K562 (cell line): ENCODE measurements around the gene CABLES1. TPM values are rescaled to one million over a fixed set of nuclear protein-coding genes. Genes with fewer than 3 reads are reported as not detected.

Source experiments
- ATAC-seq: fragments of 200-7000 bp; cut with Tn5 transposase; 3 replicates; pipeline ENCODE4 v1.9.1; 2020; ENCODE audit warnings: moderate library complexity
- BruUV-seq: library from RNA; stranded (reverse); fragments of 400-500 nt; replicated peaks from 2 replicates; lab custom pipeline; 2021; lab: Mats Ljungman, UMichigan
- CTCF ChIA-PET: fragments of 300-600 bp; formaldehyde crosslinking; extraction: SDS; loops from one replicate; lab custom pipeline; 2021; ENCODE audit warnings: low intra/inter-chr PET ratio; lab: Yijun Ruan, JAX
- POLR2A ChIA-PET: fragments of 300-600, 350-650 bp; sonication (Branson Sonifier 250); formaldehyde crosslinking; extraction: SDS; loops from one replicate; lab custom pipeline; 2021; ENCODE audit warnings: antibody characterized with exemption, inconsistent platforms; lab: Yijun Ruan, JAX
- DNase-seq, 4 experiments: peaks; one replicate each; pipeline versions ENCODE4 v3.0.0 to v3.0.0-alpha.2; 2011 to 2018; ENCODE audit warnings: low spot score in 3 of 4, mixed read lengths in 3 of 4; ENCODE audit errors: extremely low read depth in 1 of 4
- FAIRE-seq: peaks from 2 replicates; lab custom pipeline; 2011; peaks lifted over from hg19 to GRCh38; lab: Jason Lieb, UNC
- H2AFZ ChIP-seq: 2 replicates; pipeline ENCODE4 v1.6.0; 2011; ENCODE audit warnings: low read depth, low read length, control low read depth, inconsistent platforms
- H3K27ac ChIP-seq: fragments of 200-600 bp; 3 replicates; pipeline ENCODE4 v1.8.0; 2011; ENCODE audit warnings: low read depth, mild to moderate bottlenecking, control low read depth, inconsistent platforms, low read length, moderate library complexity, mixed read lengths; ENCODE audit errors: extremely low read depth
- H3K27me3 ChIP-seq, 2 experiments: fragments of 300-600 bp in 1 of 2; 2 replicates in 1 of 2; 3 replicates in 1 of 2; pipeline versions ENCODE4 v1.6.0 to v1.8.0; 2011; ENCODE audit warnings: inconsistent platforms in 2 of 2, low read length in 2 of 2, mild to moderate bottlenecking in 1 of 2, mixed read lengths in 1 of 2, moderate library complexity in 1 of 2; ENCODE audit not compliant: control insufficient read depth in 2 of 2, insufficient read depth in 2 of 2
- H3K36me3 ChIP-seq: fragments of 300-600 bp; 3 replicates; pipeline ENCODE4 v1.8.0; 2011; ENCODE audit warnings: mild to moderate bottlenecking, low read length, inconsistent platforms; ENCODE audit not compliant: control insufficient read depth, insufficient read depth
- H3K4me1 ChIP-seq, 2 experiments: fragments of 200-600 bp in 1 of 2; replicated peaks in 1 of 2; 2 replicates in 1 of 2; 3 replicates in 1 of 2; pipeline versions ENCODE4 v1.5.1 to v1.8.0; 2011; ENCODE audit warnings: inconsistent platforms in 2 of 2, low read length in 2 of 2, mild to moderate bottlenecking in 1 of 2, mixed read lengths in 1 of 2, moderate library complexity in 1 of 2; ENCODE audit not compliant: control insufficient read depth in 2 of 2, insufficient read depth in 2 of 2
- H3K4me2 ChIP-seq: 2 replicates; pipeline ENCODE4 v1.6.1; 2011; ENCODE audit warnings: low read length, control low read depth, inconsistent platforms, mixed read lengths; ENCODE audit not compliant: insufficient read depth
- H3K4me3 ChIP-seq: fragments of 200-600 bp; sonication (generic), shearing (Covaris generic); 2 replicates; pipeline ENCODE4 v1.5.1; 2016; ENCODE audit warnings: control low read depth, inconsistent platforms
- H3K79me2 ChIP-seq: fragments of 200-600 bp; 3 replicates; pipeline ENCODE4 v1.8.0; 2011; ENCODE audit warnings: low read length, inconsistent platforms; ENCODE audit not compliant: control insufficient read depth, insufficient read depth
- H3K9ac ChIP-seq, 2 experiments: 2 replicates each; pipeline versions ENCODE4 v1.6.0 to v1.6.1; 2011; ENCODE audit warnings: low read depth in 2 of 2, low read length in 2 of 2, control low read depth in 1 of 2, inconsistent platforms in 1 of 2, mild to moderate bottlenecking in 1 of 2, mixed read lengths in 1 of 2; ENCODE audit not compliant: insufficient read depth in 1 of 2
- H3K9me1 ChIP-seq: one replicate; pipeline ENCODE4 v1.6.0; 2011; ENCODE audit warnings: inconsistent platforms, mild to moderate bottlenecking, low read length, moderate library complexity; ENCODE audit not compliant: control insufficient read depth, insufficient read depth
- H3K9me3 ChIP-seq: replicated peaks from 2 replicates; pipeline ENCODE4 v1.5.1; 2011; ENCODE audit warnings: low read depth, low read length, inconsistent platforms; ENCODE audit not compliant: control insufficient read depth, insufficient read depth
- H4K20me1 ChIP-seq: replicated peaks from 2 replicates; pipeline ENCODE4 v1.6.1; 2011; ENCODE audit warnings: low read length, inconsistent platforms, mixed read lengths; ENCODE audit not compliant: control insufficient read depth, insufficient read depth
- CREB1 ChIP-seq, 2 experiments: sonication (generic) in 1 of 2; formaldehyde crosslinking in 1 of 2; IDR thresholded peaks; 2 replicates each; pipeline versions ENCODE4 v1.6.1 to v1.8.0; 2012 to 2022; ENCODE audit warnings: inconsistent platforms in 1 of 2, mild to moderate bottlenecking in 1 of 2, missing genetic modification reagents in 1 of 2, moderate library complexity in 1 of 2
- DPF2 ChIP-seq: fragments of 450-650 bp; IDR thresholded peaks from 2 replicates; pipeline ENCODE4 v1.6.1; 2016
- MEIS2 ChIP-seq: fragments of 450-650 bp; IDR thresholded peaks from 2 replicates; pipeline ENCODE4 v1.6.1; 2014; ENCODE audit warnings: mild to moderate bottlenecking; ENCODE audit not compliant: partially characterized antibody
- OTX1 ChIP-seq: fragments of 450-650 bp; formaldehyde crosslinking; IDR thresholded peaks from 2 replicates; pipeline ENCODE4 v1.4.0; 2022; ENCODE audit warnings: mild to moderate bottlenecking
- POLR2B ChIP-seq: fragments of 450-650 bp; IDR thresholded peaks from 2 replicates; pipeline ENCODE4 v1.6.1; 2018; ENCODE audit warnings: low read depth; ENCODE audit not compliant: partially characterized antibody
- POU5F1 ChIP-seq: fragments of 150-350 bp; IDR thresholded peaks from 2 replicates; pipeline ENCODE4 v1.6.1; 2014; ENCODE audit warnings: borderline replicate concordance, low read length, low read depth, mild to moderate bottlenecking; ENCODE audit not compliant: partially characterized antibody
- PTBP1 ChIP-seq: fragments of 200-400 bp; formaldehyde crosslinking; IDR thresholded peaks from 2 replicates; pipeline ENCODE4 v1.6.1; 2017; ENCODE audit warnings: low read depth, low read length
- SMC3 ChIP-seq: conservative IDR thresholded peaks from 2 replicates; pipeline ENCODE4 v1.6.1; 2011; ENCODE audit warnings: low read depth, low read length, improper control_type of control experiment; ENCODE audit not compliant: insufficient read depth
- STAG1 ChIP-seq: sonication (generic); formaldehyde crosslinking; IDR thresholded peaks from 2 replicates; pipeline ENCODE4 v1.5.0; 2020; ENCODE audit warnings: missing genetic modification reagents, borderline replicate concordance
- TAF9B ChIP-seq: fragments of 450-650 bp; IDR thresholded peaks from 2 replicates; pipeline ENCODE4 v1.6.1; 2018; ENCODE audit warnings: mild to moderate bottlenecking; ENCODE audit not compliant: partially characterized antibody
- TARDBP ChIP-seq: fragments of 450-650 bp; IDR thresholded peaks from 2 replicates; pipeline ENCODE4 v1.6.1; 2016
- TCF7L2 ChIP-seq: fragments of 150-350 bp; IDR thresholded peaks from 2 replicates; pipeline ENCODE4 v1.6.1; 2016; ENCODE audit warnings: low read depth, mild to moderate bottlenecking, low read length, moderate library complexity
- WGBS: fragments of 100-300 bp; shearing (Covaris generic); methylation state at CpG from one replicate; pipeline ENCODE4 v1.1.6; 2016; ENCODE audit warnings: low coverage, mixed read lengths; ENCODE audit not compliant: insufficient coverage; ENCODE audit errors: missing lambda C conversion rate; 5-methylcytosine and 5-hydroxymethylcytosine counted together
- in situ Hi-C: fragments of 300-500 bp; cut with MboI; formaldehyde crosslinking; loops from 4 replicates; pipeline ENCODE4 v1.15.0; 2018; ENCODE audit warnings: inconsistent platforms, mixed read lengths
- intact Hi-C: fragments of 100-400 bp; cut with micrococcal nuclease; formaldehyde crosslinking; loops from 2 replicates; pipeline ENCODE4 v1.14.2; 2022
- polyA plus RNA-seq, 8 experiments: library from polyadenylated mRNA; depleted of rRNA in 4 of 8; stranded (reverse) in 5 of 8; unstranded in 3 of 8; fragments of >200 nt; fragmentation: Nextera tagmentation in 2 of 8; fragmentation: Illumina TruSeq in 1 of 8; extraction: Ambion mirVana in 2 of 8; extraction: Trizol in 1 of 8; gene quantifications; 2 replicates each; pipeline versions ENCODE4 v1.2.1 to v1.2.3, GENCODE V29; 2011 to 2014; ENCODE audit warnings: inconsistent platforms in 1 of 8, missing spikeins in 1 of 8
- total RNA-seq, 7 experiments: library from RNA; depleted of rRNA in 6 of 7; stranded (reverse); fragments of >200 nt in 6 of 7; fragmentation: Illumina TruSeq in 2 of 7; extraction: Trizol in 2 of 7; gene quantifications; 2 replicates each; pipeline versions ENCODE4 v1.2.1 to v1.2.3, GENCODE V29; 2011 to 2021; ENCODE audit warnings: low replicate concordance in 1 of 7
- TF ChIP-seq, protein P1 (sequence below): fragments of 250-450 bp; sonication (Bioruptor Pico); IDR thresholded peaks from 2 replicates; pipeline ENCODE4 v1.5.0; 2020; ENCODE audit warnings: mild to moderate bottlenecking
- TF ChIP-seq, protein P2 (sequence below): IDR thresholded peaks from 3 replicates; pipeline ENCODE4 v1.6.1; 2011; ENCODE audit warnings: borderline replicate concordance, mild to moderate bottlenecking, moderate library complexity; ENCODE audit not compliant: insufficient read length; ENCODE audit errors: extremely low read depth
- TF ChIP-seq, protein P3 (sequence below): fragments of 450-650 bp; IDR thresholded peaks from 2 replicates; pipeline ENCODE4 v1.7.1; 2018; ENCODE audit warnings: mild to moderate bottlenecking, low read depth; ENCODE audit not compliant: partially characterized antibody

Gene CABLES1
- total and polyA plus RNA-seq, 9 of the 15 experiments (the other 6 are each of a cell fraction or from before 2014, with no cell fraction given), result 0.04 to 0.10 (median 0.06) TPM; not detected in 3

DNA sequence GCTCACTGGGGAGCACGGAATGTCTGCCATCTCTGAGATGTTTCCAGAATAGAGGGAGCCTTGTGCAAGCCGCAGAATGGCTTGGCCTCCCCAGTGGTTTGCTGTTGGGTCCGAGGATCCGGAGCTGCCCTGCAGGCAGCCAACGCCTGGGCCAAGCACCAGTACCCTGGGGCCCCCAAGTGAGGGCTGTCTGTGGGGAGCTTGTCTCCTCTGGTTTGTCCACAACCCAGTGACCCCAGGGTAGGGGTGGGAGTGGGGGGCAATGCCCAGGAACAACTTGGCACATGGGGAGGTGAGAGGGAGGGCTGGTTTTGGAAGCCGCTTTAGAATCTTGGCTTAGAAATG, 147.1 kb downstream of the CABLES1 start:
- Histone ChIP-seq H3K9me3 (no peaks in the 10 kb centered on the region), H3K9me1 (no peaks in the 10 kb centered on the region), H2AFZ (no peak overlapping the region), H3K4me1 (peaks cover 5% of the 10 kb centered on the region in 2 experiments; a peak in 3 of 5 replicates), H3K36me3 (no peaks in the 10 kb centered on the region), H3K9ac (peak overlapping the region in 1 of 2 experiments; percentile 24; a peak in 1 of 4 replicates), H3K79me2 (no peaks in the 10 kb centered on the region), H3K27me3 (no peaks in the 10 kb centered on the region), H3K4me2 (no peak overlapping the region), H3K27ac (no peak overlapping the region), H4K20me1 (no peaks in the 10 kb centered on the region), H3K4me3 (no peak overlapping the region)
- 62% methylated on average over 6 of the region's 6 CpGs for WGBS
- ChIA-PET CTCF (no interaction called here), POLR2A (no interaction called here)
- DNase-seq, result no peak
- BruUV-seq, result no TSS peak
- ATAC-seq, result no peak
- FAIRE-seq, result no peak
- intact Hi-C loops (no loop called here), in situ Hi-C loops (no loop called here)
- TF ChIP-seq POLR2B, result no peak
- TF ChIP-seq, protein P1, sequence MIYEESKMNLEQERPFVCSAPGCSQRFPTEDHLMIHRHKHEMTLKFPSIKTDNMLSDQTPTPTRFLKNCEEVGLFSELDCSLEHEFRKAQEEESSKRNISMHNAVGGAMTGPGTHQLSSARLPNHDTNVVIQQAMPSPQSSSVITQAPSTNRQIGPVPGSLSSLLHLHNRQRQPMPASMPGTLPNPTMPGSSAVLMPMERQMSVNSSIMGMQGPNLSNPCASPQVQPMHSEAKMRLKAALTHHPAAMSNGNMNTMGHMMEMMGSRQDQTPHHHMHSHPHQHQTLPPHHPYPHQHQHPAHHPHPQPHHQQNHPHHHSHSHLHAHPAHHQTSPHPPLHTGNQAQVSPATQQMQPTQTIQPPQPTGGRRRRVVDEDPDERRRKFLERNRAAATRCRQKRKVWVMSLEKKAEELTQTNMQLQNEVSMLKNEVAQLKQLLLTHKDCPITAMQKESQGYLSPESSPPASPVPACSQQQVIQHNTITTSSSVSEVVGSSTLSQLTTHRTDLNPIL, result no peak
- TF ChIP-seq POU5F1, result no peak
- no peak for TF ChIP-seq OTX1 (CRISPR knock-in tag)
- TF ChIP-seq, protein P2, sequence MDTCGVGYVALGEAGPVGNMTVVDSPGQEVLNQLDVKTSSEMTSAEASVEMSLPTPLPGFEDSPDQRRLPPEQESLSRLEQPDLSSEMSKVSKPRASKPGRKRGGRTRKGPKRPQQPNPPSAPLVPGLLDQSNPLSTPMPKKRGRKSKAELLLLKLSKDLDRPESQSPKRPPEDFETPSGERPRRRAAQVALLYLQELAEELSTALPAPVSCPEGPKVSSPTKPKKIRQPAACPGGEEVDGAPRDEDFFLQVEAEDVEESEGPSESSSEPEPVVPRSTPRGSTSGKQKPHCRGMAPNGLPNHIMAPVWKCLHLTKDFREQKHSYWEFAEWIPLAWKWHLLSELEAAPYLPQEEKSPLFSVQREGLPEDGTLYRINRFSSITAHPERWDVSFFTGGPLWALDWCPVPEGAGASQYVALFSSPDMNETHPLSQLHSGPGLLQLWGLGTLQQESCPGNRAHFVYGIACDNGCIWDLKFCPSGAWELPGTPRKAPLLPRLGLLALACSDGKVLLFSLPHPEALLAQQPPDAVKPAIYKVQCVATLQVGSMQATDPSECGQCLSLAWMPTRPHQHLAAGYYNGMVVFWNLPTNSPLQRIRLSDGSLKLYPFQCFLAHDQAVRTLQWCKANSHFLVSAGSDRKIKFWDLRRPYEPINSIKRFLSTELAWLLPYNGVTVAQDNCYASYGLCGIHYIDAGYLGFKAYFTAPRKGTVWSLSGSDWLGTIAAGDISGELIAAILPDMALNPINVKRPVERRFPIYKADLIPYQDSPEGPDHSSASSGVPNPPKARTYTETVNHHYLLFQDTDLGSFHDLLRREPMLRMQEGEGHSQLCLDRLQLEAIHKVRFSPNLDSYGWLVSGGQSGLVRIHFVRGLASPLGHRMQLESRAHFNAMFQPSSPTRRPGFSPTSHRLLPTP, result no peak
- TF ChIP-seq SMC3, result no peak
- no peak for TF ChIP-seq TCF7L2
- TF ChIP-seq TAF9B, result no peak
- no peak for TF ChIP-seq DPF2
- TF ChIP-seq PTBP1, result no peak
- no peak for TF ChIP-seq TARDBP
- TF ChIP-seq, protein P3, sequence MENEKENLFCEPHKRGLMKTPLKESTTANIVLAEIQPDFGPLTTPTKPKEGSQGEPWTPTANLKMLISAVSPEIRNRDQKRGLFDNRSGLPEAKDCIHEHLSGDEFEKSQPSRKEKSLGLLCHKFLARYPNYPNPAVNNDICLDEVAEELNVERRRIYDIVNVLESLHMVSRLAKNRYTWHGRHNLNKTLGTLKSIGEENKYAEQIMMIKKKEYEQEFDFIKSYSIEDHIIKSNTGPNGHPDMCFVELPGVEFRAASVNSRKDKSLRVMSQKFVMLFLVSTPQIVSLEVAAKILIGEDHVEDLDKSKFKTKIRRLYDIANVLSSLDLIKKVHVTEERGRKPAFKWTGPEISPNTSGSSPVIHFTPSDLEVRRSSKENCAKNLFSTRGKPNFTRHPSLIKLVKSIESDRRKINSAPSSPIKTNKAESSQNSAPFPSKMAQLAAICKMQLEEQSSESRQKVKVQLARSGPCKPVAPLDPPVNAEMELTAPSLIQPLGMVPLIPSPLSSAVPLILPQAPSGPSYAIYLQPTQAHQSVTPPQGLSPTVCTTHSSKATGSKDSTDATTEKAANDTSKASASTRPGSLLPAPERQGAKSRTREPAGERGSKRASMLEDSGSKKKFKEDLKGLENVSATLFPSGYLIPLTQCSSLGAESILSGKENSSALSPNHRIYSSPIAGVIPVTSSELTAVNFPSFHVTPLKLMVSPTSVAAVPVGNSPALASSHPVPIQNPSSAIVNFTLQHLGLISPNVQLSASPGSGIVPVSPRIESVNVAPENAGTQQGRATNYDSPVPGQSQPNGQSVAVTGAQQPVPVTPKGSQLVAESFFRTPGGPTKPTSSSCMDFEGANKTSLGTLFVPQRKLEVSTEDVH, result no peak
- no peak for TF ChIP-seq MEIS2
- no peak for TF ChIP-seq STAG1 (CRISPR knock-in tag)
- TF ChIP-seq CREB1 (IDR thresholded peaks at IDR 0.05), result no peak
- no peak for TF ChIP-seq CREB1 (CRISPR knock-in tag; IDR thresholded peaks at IDR 0.05)
